ENCODE measurements around the gene MYH9.

The MYH9 gene

GRCh38 chr22:36348760-36349159 is 39.0 kb downstream of the MYH9 start:
- no peak for DNase-seq (ENCODE audit: low read depth in 2 of 2)

GRCh38 chr22:36347094-36347493 is 40.7 kb downstream of the MYH9 start:
- DNase-seq (ENCODE audit: low read depth in 2 of 2), result no peak

- no peak for DNase-seq (ENCODE audit: low read depth in 2 of 2)
Observed at GRCh38 chr22:36344106-36344827, 43.5 kb downstream of the MYH9 start.

- no peak for DNase-seq (ENCODE audit: low read depth in 2 of 2)
Observed at GRCh38 chr22:36343720-36344105, 44.1 kb downstream of the MYH9 start.

GRCh38 chr22:36343070-36343719 is 44.6 kb downstream of the MYH9 start:
- no peak for DNase-seq (ENCODE audit: low read depth in 2 of 2)

- DNase-seq (ENCODE audit: low read depth in 2 of 2), result no peak
Observed at GRCh38 chr22:36341640-36342041, 46.1 kb downstream of the MYH9 start.

GRCh38 chr22:36340621-36341020 is 47.1 kb downstream of the MYH9 start:
- no peak for DNase-seq (ENCODE audit: low read depth in 2 of 2)

GRCh38 chr22:36339171-36340065 is 48.3 kb downstream of the MYH9 start:
- peak in 1 of 2 experiments; percentile 67 for DNase-seq (ENCODE audit: low read depth in 2 of 2)

- DNase-seq (ENCODE audit: low read depth in 2 of 2), result no peak
Observed at GRCh38 chr22:36337365-36338130, 50.2 kb downstream of the MYH9 start.

- no peak for DNase-seq (ENCODE audit: low read depth in 2 of 2)
Observed at GRCh38 chr22:36336246-36337182, 51.3 kb downstream of the MYH9 start.

GRCh38 chr22:36335621-36336020 is 52.1 kb downstream of the MYH9 start:
- no peak for DNase-seq (ENCODE audit: low read depth in 2 of 2)

GRCh38 chr22:36334821-36335603 is 52.8 kb downstream of the MYH9 start:
- no peak for DNase-seq (ENCODE audit: low read depth in 2 of 2)

- no peak for DNase-seq (ENCODE audit: low read depth in 2 of 2)
Observed at GRCh38 chr22:36334081-36334820, 53.5 kb downstream of the MYH9 start.

- no peak for DNase-seq (ENCODE audit: low read depth in 2 of 2)
Observed at GRCh38 chr22:36333644-36334043, 54.1 kb downstream of the MYH9 start.

GRCh38 chr22:36332623-36333332 is 55.0 kb downstream of the MYH9 start:
- no peak for DNase-seq (ENCODE audit: low read depth in 2 of 2)

- no peak for DNase-seq (ENCODE audit: low read depth in 2 of 2)
Observed at GRCh38 chr22:36331912-36332622, 55.7 kb downstream of the MYH9 start.

GRCh38 chr22:36331306-36331911 is 56.4 kb downstream of the MYH9 start:
- peak; percentile 91 for DNase-seq (ENCODE audit: low read depth in 2 of 2)
